GM12874 (cell line): ENCODE results near the gene TRUB2.

ENCODE experiments used
- TF ChIP-seq, protein P1 (sequence below): IDR thresholded peaks from 2 replicates; pipeline ENCODE4 v1.5.1; 2011; ENCODE audit warnings: low read depth, mild to moderate bottlenecking, control low read depth, low read length, moderate library complexity; ENCODE audit not compliant: insufficient read depth

Gene TRUB2

GRCh38 chr9:128310461-128310860 lies 11.8 kb downstream of the TRUB2 start:
- TF ChIP-seq, protein P1, sequence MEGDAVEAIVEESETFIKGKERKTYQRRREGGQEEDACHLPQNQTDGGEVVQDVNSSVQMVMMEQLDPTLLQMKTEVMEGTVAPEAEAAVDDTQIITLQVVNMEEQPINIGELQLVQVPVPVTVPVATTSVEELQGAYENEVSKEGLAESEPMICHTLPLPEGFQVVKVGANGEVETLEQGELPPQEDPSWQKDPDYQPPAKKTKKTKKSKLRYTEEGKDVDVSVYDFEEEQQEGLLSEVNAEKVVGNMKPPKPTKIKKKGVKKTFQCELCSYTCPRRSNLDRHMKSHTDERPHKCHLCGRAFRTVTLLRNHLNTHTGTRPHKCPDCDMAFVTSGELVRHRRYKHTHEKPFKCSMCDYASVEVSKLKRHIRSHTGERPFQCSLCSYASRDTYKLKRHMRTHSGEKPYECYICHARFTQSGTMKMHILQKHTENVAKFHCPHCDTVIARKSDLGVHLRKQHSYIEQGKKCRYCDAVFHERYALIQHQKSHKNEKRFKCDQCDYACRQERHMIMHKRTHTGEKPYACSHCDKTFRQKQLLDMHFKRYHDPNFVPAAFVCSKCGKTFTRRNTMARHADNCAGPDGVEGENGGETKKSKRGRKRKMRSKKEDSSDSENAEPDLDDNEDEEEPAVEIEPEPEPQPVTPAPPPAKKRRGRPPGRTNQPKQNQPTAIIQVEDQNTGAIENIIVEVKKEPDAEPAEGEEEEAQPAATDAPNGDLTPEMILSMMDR, result no peak

DNA sequence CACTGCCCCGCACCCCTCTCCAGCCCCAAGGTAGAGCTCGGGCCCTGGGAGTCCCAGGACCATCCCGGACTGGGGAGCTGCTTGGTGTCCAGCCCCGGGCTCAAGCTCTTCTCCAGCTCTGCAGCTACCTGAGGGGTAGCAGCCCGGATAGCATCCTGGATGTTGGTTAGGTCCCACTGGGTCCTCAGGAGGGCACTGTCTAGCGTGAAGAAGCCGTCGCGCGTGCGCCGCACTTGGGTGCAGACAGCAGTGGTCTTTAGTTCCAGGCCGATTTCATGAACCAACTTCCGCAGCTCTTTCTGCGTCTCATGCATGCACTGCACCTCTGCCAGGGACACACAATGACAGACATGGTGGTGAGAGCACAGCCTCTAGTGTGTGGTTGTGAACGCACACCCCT lies 12.7 kb downstream of the TRUB2 start:
- TF ChIP-seq, protein P1, result no peak

- TF ChIP-seq, protein P1, result no peak
These were observed 17.3 kb downstream of the TRUB2 start for GRCh38 chr9:128304971-128305288.

DNA sequence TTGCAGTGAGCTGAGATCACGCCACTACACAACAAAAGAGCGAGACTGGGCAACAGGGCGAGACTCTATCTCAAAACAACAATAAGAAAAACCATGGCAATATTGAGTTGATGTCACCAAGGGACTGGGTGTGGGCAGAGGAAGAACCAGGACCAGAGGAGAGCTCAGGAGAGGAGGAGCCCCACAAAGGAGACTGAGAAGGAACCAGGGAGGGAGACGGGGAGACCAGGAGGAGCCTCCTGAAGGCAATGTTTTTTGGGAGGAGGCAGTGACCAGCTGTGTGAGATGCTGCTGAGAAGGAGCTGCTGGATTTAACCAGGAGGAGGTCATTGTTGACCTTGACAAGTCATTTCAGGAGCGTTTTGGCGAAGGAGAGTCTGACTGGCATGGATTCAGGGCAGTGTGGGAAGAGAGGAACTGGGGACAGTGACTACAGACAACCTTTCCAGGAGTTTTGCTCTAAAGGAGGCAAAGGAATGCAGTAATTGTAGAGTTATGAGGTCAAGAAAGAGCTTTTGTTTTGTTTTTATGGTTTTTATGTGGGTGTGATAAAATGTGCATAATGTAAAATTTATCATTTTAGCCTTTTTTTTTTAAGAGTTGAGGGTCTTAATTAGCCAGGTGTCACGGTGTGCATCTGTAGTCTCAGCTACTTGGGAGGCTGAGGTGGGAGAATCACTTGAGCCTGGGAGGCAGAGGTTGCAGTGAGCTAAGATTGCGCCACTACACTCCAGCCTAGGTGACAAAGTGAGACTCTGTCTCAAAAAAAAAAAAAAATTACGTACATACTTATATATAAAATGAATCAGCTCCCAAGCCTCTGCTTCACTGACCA lies 17.9 kb downstream of the TRUB2 start:
- TF ChIP-seq, protein P1, result no peak

GRCh38 chr9:128298535-128299482 lies 23.4 kb downstream of the TRUB2 start:
- TF ChIP-seq, protein P1, result no peak

DNA sequence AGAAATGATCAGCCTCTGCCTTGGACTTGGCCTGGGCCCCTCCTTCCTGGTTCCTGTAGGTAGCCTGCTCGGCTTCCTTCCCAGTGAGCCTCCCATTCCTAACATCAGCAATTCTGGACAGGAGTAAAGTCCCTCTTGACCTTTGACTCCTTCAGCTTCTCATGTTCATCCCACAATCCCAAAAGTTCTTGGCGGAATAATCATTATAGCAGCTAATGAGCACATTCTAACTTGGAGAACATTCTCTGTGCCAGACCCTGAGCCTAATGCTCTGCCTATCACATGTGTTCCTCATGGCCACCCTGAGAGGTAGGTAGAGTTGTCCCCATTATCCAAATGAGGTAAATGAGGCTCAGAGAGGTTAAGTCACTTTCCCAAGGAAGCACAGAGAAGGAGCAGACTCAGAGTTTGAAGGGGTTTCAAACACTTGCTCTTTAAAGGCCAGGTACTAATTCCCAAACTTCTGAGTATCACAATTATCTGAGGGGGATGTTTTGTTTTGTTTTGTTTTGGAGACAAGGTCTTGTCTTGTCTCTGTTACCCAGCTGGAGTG lies 24.9 kb downstream of the TRUB2 start:
- TF ChIP-seq, protein P1, result no peak
